ENCODE results near the gene AMY1C. TPM values are rescaled to one million over a fixed set of nuclear protein-coding genes. Genes with fewer than 3 reads are reported as not detected.
"Not testable (repeated sequence)": the region's sequence is repeated elsewhere in the genome, so short reads cannot be mapped to it uniquely, and the experiment has no call there.

AMY1C gene
- not detected for total RNA-seq
- 0 reads per million in 2 donors for total RNA-seq

GRCh38 chr1:103749598-103749997 lies at the start of gene AMY1C:
TSS of gene AMY1C (plus strand) at chr1:103749898. CDS start at chr1:103750470, 572 bp downstream.
- DNase-seq; H3K27ac Mint-ChIP-seq; H3K27me3 Mint-ChIP-seq; H3K36me3 Mint-ChIP-seq (ENCODE audit: low read depth); H3K9me3 ChIP-seq (ENCODE audit: control insufficient read depth, low read length, poor library complexity, severe bottlenecking); ATAC-seq; H3K4me3 Mint-ChIP-seq; H3K4me1 Mint-ChIP-seq: not testable (repeated sequence)

DNA sequence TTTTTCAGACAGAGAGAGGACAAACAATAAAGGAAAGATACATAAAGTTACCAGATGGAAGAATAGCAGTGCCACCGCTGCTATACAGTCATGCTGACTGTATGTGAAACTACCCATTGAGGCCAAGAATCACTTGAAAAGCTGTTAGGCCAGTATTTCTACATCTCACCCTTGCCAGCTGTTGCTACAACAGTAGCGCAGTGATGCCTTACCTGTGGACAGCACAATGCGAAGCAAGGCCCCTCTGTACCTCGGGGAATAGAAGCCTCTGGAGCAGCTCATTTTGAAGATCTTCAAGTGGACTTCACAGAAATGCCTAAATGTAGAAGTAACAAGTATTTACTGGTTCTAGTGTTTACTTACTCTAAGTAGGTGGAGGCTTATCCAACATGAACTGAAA lies 49.0 kb upstream of the AMY1C start:
- not testable (repeated sequence) for H3K36me3 Mint-ChIP-seq (ENCODE audit: low read depth); H3K9me3 ChIP-seq (ENCODE audit: control insufficient read depth, low read length, poor library complexity, severe bottlenecking); H3K4me1 Mint-ChIP-seq; ATAC-seq; H3K27ac Mint-ChIP-seq; DNase-seq; H3K27me3 Mint-ChIP-seq; H3K4me3 Mint-ChIP-seq

- not testable (repeated sequence) for H3K36me3 Mint-ChIP-seq (ENCODE audit: low read depth); H3K4me3 Mint-ChIP-seq; DNase-seq; H3K27ac Mint-ChIP-seq; H3K4me1 Mint-ChIP-seq; H3K9me3 ChIP-seq (ENCODE audit: control insufficient read depth, low read length, poor library complexity, severe bottlenecking); ATAC-seq; H3K27me3 Mint-ChIP-seq
These were observed 48.4 kb upstream of the AMY1C start for GRCh38 chr1:103701256-103701655.

GRCh38 chr1:103707670-103708069 lies 42.0 kb upstream of the AMY1C start:
- H3K27me3 Mint-ChIP-seq; H3K36me3 Mint-ChIP-seq (ENCODE audit: low read depth); ATAC-seq; H3K4me1 Mint-ChIP-seq; H3K9me3 ChIP-seq (ENCODE audit: control insufficient read depth, low read length, poor library complexity, severe bottlenecking); H3K4me3 Mint-ChIP-seq; DNase-seq; H3K27ac Mint-ChIP-seq: not testable (repeated sequence)

DNA sequence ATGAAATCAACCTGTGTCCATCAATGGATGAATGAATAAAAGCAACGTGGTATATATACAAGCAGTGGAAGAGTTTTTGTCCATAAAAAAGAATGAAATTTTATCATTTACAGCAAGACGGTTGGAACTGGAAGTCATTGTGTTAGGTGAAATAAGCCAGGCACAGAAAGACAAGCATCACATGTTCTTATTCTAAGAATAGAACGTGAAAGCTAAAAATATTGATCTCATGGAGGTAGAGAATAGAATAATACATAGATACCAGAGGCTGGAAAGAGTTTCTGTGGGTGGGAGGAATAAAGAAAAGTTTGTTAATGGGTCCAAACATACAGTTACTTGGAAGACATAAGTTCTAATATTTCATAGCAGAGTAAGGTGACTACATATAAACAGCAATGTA lies 39.3 kb upstream of the AMY1C start:
- not testable (repeated sequence) for DNase-seq; H3K27ac Mint-ChIP-seq; H3K27me3 Mint-ChIP-seq; H3K36me3 Mint-ChIP-seq (ENCODE audit: low read depth); H3K4me3 Mint-ChIP-seq; H3K4me1 Mint-ChIP-seq; H3K9me3 ChIP-seq (ENCODE audit: control insufficient read depth, low read length, poor library complexity, severe bottlenecking); ATAC-seq

DNA sequence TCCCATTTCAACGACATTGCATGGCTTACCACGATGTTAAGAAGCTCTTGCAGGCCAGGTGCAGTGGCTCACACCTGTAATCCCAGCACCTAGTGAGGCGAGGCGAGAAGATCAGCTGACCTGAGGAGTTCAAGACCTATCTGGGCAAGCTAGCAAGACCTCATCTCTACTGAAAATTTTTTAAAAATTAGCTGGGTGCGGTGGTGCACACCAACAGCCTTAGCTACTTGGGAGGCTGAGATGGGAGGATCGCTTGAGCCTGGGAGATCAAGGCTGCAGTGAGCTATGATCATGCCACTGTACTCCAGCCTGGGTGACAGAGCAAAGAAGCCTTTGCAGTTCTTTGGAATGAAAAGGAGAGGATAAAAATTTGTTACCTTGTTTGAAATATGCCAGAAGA lies 32.3 kb upstream of the AMY1C start:
- not testable (repeated sequence) for H3K9me3 ChIP-seq (ENCODE audit: control insufficient read depth, low read length, poor library complexity, severe bottlenecking); H3K4me1 Mint-ChIP-seq; H3K27me3 Mint-ChIP-seq; H3K36me3 Mint-ChIP-seq (ENCODE audit: low read depth); H3K27ac Mint-ChIP-seq; H3K4me3 Mint-ChIP-seq; ATAC-seq; DNase-seq

DNA sequence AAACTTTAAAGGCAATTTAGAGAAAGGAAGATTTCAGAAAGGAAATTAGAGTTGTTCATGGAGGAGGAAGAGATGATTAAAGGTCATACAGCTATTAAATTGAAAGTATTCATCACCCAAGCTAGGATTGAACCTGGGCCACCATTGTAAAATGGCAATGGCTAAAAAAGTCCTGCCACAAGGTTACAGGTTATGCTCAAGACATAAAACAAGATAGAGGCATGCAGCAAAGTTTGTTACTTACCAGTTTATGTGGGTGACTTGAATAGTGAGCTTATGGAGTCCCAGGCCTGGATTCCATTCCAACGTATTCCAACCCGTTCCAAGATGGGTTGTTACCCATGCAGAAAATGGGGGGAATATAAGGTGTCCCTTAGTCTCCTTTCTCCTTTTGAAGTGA lies 28.2 kb upstream of the AMY1C start:
- not testable (repeated sequence) for H3K27me3 Mint-ChIP-seq; H3K4me3 Mint-ChIP-seq; DNase-seq; H3K9me3 ChIP-seq (ENCODE audit: control insufficient read depth, low read length, poor library complexity, severe bottlenecking); H3K36me3 Mint-ChIP-seq (ENCODE audit: low read depth); ATAC-seq; H3K27ac Mint-ChIP-seq; H3K4me1 Mint-ChIP-seq

- not testable (repeated sequence) for DNase-seq; H3K9me3 ChIP-seq (ENCODE audit: control insufficient read depth, low read length, poor library complexity, severe bottlenecking); ATAC-seq; H3K36me3 Mint-ChIP-seq (ENCODE audit: low read depth); H3K4me1 Mint-ChIP-seq; H3K4me3 Mint-ChIP-seq; H3K27ac Mint-ChIP-seq; H3K27me3 Mint-ChIP-seq
These were observed 14.4 kb upstream of the AMY1C start for GRCh38 chr1:103735334-103735733.

DNA sequence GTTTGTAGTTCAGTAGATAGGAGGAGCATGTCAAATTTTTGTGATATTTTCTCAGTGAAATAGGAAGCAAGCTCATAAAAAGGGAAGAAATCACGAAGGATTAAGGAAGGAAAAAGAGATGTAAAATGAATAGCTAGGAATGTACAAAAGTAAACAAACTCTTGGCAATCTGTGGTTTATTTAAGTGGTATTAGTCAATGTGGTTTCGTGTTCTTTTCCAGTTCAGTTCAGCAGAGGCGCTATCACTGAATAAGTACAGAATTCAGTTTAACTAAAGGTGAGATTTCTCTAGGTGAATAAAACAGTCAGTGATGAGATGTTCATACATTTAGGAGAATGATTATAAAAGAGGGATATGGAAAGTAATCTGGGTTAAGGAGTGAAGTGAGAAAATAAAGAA lies 11.7 kb upstream of the AMY1C start:
- not testable (repeated sequence) for H3K36me3 Mint-ChIP-seq (ENCODE audit: low read depth); H3K27ac Mint-ChIP-seq; H3K4me1 Mint-ChIP-seq; H3K9me3 ChIP-seq (ENCODE audit: control insufficient read depth, low read length, poor library complexity, severe bottlenecking); H3K4me3 Mint-ChIP-seq; DNase-seq; ATAC-seq; H3K27me3 Mint-ChIP-seq

GRCh38 chr1:103744449-103744848 lies 5.2 kb upstream of the AMY1C start:
- H3K27me3 Mint-ChIP-seq; H3K4me1 Mint-ChIP-seq; H3K36me3 Mint-ChIP-seq (ENCODE audit: low read depth); H3K27ac Mint-ChIP-seq; ATAC-seq; H3K9me3 ChIP-seq (ENCODE audit: control insufficient read depth, low read length, poor library complexity, severe bottlenecking); DNase-seq; H3K4me3 Mint-ChIP-seq: not testable (repeated sequence)

DNA sequence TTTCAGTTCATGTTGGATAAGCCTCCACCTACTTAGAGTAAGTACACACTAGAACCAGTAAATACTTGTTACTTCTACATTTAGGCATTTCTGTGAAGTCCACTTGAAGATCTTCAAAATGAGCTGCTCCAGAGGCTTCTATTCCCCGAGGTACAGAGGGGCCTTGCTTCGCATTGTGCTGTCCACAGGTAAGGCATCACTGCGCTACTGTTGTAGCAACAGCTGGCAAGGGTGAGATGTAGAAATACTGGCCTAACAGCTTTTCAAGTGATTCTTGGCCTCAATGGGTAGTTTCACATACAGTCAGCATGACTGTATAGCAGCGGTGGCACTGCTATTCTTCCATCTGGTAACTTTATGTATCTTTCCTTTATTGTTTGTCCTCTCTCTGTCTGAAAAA lies 4.7 kb upstream of the AMY1C start:
- not testable (repeated sequence) for H3K36me3 Mint-ChIP-seq (ENCODE audit: low read depth); H3K9me3 ChIP-seq (ENCODE audit: control insufficient read depth, low read length, poor library complexity, severe bottlenecking); H3K4me1 Mint-ChIP-seq; H3K27ac Mint-ChIP-seq; DNase-seq; H3K27me3 Mint-ChIP-seq; H3K4me3 Mint-ChIP-seq; ATAC-seq

- H3K27ac Mint-ChIP-seq; H3K36me3 Mint-ChIP-seq (ENCODE audit: low read depth); H3K4me1 Mint-ChIP-seq; H3K27me3 Mint-ChIP-seq; ATAC-seq; DNase-seq; H3K4me3 Mint-ChIP-seq; H3K9me3 ChIP-seq (ENCODE audit: control insufficient read depth, low read length, poor library complexity, severe bottlenecking): not testable (repeated sequence)
These were observed 1.4 kb upstream of the AMY1C start for GRCh38 chr1:103748273-103748672.

- no peaks in the 10 kb centered on the region for H3K36me3 Mint-ChIP-seq (ENCODE audit: low read depth)
- H3K4me1 Mint-ChIP-seq, result no peaks in the 10 kb centered on the region
- H3K4me3 Mint-ChIP-seq, result no peak overlapping the region
- no peaks in the 10 kb centered on the region for H3K9me3 ChIP-seq (ENCODE audit: control insufficient read depth, low read length, poor library complexity, severe bottlenecking)
- no peak for ATAC-seq
- H3K27ac Mint-ChIP-seq, result no peak overlapping the region
- no peak for DNase-seq
- no peaks in the 10 kb centered on the region for H3K27me3 Mint-ChIP-seq
These were observed 12.2 kb downstream of the AMY1C start for GRCh38 chr1:103761896-103762295.

DNA sequence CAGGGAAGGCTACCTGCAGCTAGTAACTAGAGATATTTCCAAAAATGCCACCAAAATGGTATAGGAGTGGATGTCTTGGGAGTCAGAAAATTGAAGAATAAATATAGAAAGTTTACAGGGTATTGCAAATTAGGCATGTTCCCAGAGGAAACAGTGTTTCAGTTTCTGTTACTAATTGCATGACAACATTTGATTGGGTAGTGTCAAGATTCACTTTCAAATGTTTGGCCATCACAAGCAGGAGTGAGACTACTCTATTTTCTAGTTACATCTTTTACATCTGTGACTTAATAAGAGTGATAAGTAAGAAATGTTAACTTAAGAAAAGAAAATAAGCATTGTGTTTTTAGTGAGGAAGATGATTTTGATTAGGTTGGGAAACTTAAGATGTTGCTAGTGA lies 30.2 kb downstream of the AMY1C start:
- Mint-ChIP-seq H3K27ac (no peak overlapping the region), H3K4me3 (no peak overlapping the region), H3K36me3 (ENCODE audit: low read depth) (no peaks in the 10 kb centered on the region), H3K27me3 (no peaks in the 10 kb centered on the region), H3K4me1 (no peaks in the 10 kb centered on the region)
- DNase-seq (no peak), ATAC-seq (no peak)
- no peaks in the 10 kb centered on the region for H3K9me3 ChIP-seq (ENCODE audit: control insufficient read depth, low read length, poor library complexity, severe bottlenecking)

GRCh38 chr1:103783944-103784377 lies 34.3 kb downstream of the AMY1C start:
- Mint-ChIP-seq H3K27me3 (no peaks in the 10 kb centered on the region), H3K36me3 (ENCODE audit: low read depth) (no peaks in the 10 kb centered on the region), H3K4me1 (no peaks in the 10 kb centered on the region), H3K4me3 (no peak overlapping the region), H3K27ac (no peak overlapping the region)
- no peaks in the 10 kb centered on the region for H3K9me3 ChIP-seq (ENCODE audit: control insufficient read depth, low read length, poor library complexity, severe bottlenecking)
- DNase-seq, result no peak
- ATAC-seq, result no peak
